ENCODE measurements around the gene CHRDL2.

CHRDL2 gene

GRCh38 chr11:74647404-74647803, 83.8 kb downstream of the CHRDL2 start:
- TF ChIP-seq CTCF (IDR thresholded peaks at IDR 0.05) = no peak

- no peak for TF ChIP-seq CTCF (IDR thresholded peaks at IDR 0.05)
These were observed 84.3 kb downstream of the CHRDL2 start for GRCh38 chr11:74646954-74647353.

Measured in LNCAP (cell line).